Measurements from ENCODE around the gene SPRR2D. TPM values are rescaled to one million over a fixed set of nuclear protein-coding genes. Genes with fewer than 3 reads are reported as not detected.

SPRR2D gene
- total RNA-seq, 2 experiments from 2014 or later: not detected

- intact Hi-C loops (cut with micrococcal nuclease): no loop called here
- TF ChIP-seq CTCF (IDR thresholded peaks at IDR 0.05): no peak
- H3K9me3 Mint-ChIP-seq: peaks cover 5% of the 10 kb centered on the region
- no peak for ATAC-seq
- ChIA-PET POLR2A (no interaction called here), CTCF (no interaction called here)
- no peaks in the 10 kb centered on the region for H3K36me3 Mint-ChIP-seq (ENCODE audit: low read depth)
- H3K4me3 Mint-ChIP-seq: no peak overlapping the region
- no peak for DNase-seq
- H3K27me3 Mint-ChIP-seq: peaks cover 22% of the 10 kb centered on the region
- H3K27ac Mint-ChIP-seq: no peak overlapping the region
- no peaks in the 10 kb centered on the region for H3K4me1 Mint-ChIP-seq (ENCODE audit: low read depth)
These were observed 44.1 kb downstream of the SPRR2D start for GRCh38 chr1:152996633-152997400.

GRCh38 chr1:152995842-152996241, 45.1 kb downstream of the SPRR2D start:
- intact Hi-C loops (cut with micrococcal nuclease): no loop called here
- Mint-ChIP-seq H3K9me3 (peaks cover 5% of the 10 kb centered on the region), H3K27ac (no peak overlapping the region), H3K27me3 (peaks cover 26% of the 10 kb centered on the region), H3K36me3 (ENCODE audit: low read depth) (no peaks in the 10 kb centered on the region), H3K4me1 (ENCODE audit: low read depth) (no peaks in the 10 kb centered on the region), H3K4me3 (no peak overlapping the region)
- ATAC-seq (no peak), DNase-seq (no peak)
- ChIA-PET CTCF (no interaction called here), POLR2A (no interaction called here)
- TF ChIP-seq CTCF (IDR thresholded peaks at IDR 0.05): no peak

GRCh38 chr1:152993186-152993585, 47.7 kb downstream of the SPRR2D start:
- no peak overlapping the region for H3K4me3 Mint-ChIP-seq
- ChIA-PET CTCF (no interaction called here), POLR2A (no interaction called here)
- ATAC-seq: no peak
- no peak for DNase-seq
- H3K27me3 Mint-ChIP-seq: peaks cover 26% of the 10 kb centered on the region
- no peak overlapping the region for H3K27ac Mint-ChIP-seq
- peaks cover 5% of the 10 kb centered on the region for H3K9me3 Mint-ChIP-seq
- H3K36me3 Mint-ChIP-seq (ENCODE audit: low read depth): no peaks in the 10 kb centered on the region
- intact Hi-C loops (cut with micrococcal nuclease): no loop called here
- TF ChIP-seq CTCF (IDR thresholded peaks at IDR 0.05): no peak
- no peaks in the 10 kb centered on the region for H3K4me1 Mint-ChIP-seq (ENCODE audit: low read depth)

Other genes starting within 250 kb of the SPRR2D start
- gene LCE1D, start 244.4 kb downstream of the SPRR2D start, total RNA-seq: not detected
- gene LCE1C, start 234.5 kb downstream of the SPRR2D start, total RNA-seq: not detected
- gene LCE1B, start 229.1 kb downstream of the SPRR2D start, total RNA-seq: not detected
- gene LCE1A, start 213.6 kb downstream of the SPRR2D start, total RNA-seq: not detected
- not detected for gene LCE6A, start 198.3 kb downstream of the SPRR2D start, total RNA-seq
- gene LCE7A, start 181.1 kb downstream of the SPRR2D start, total RNA-seq: not detected
- not detected for gene SMCP, start 162.8 kb downstream of the SPRR2D start, total RNA-seq
- gene IVL, start 132.6 kb downstream of the SPRR2D start, total RNA-seq: not detected
- gene SPRR5, start 93.9 kb downstream of the SPRR2D start, total RNA-seq: not detected
- not detected for gene SPRR4, start 70.5 kb downstream of the SPRR2D start, total RNA-seq
- gene SPRR1A, start 57.0 kb downstream of the SPRR2D start, total RNA-seq: not detected
- gene SPRR3, start 39.4 kb downstream of the SPRR2D start, total RNA-seq: not detected
- not detected for gene SPRR1B, start 9.9 kb downstream of the SPRR2D start, total RNA-seq
- gene SPRR2A, start 16.4 kb upstream of the SPRR2D start, total RNA-seq: not detected
- gene SPRR2B, start 30.5 kb upstream of the SPRR2D start, total RNA-seq: not detected
- not detected for gene SPRR2E, start 53.4 kb upstream of the SPRR2D start, total RNA-seq
- gene SPRR2F, start 72.4 kb upstream of the SPRR2D start, total RNA-seq: not detected
- not detected for gene SPRR2G, start 109.8 kb upstream of the SPRR2D start, total RNA-seq
- gene LELP1, start 162.3 kb upstream of the SPRR2D start, total RNA-seq: not detected
- not detected for gene PRR9, start 176.5 kb upstream of the SPRR2D start, total RNA-seq
- gene LORICRIN, start 218.6 kb upstream of the SPRR2D start, total RNA-seq: not detected

All from activated CD8-positive, alpha-beta T cell treated with anti-CD3 and anti-CD28 coated beads for 36 hours (primary cell).